ENCODE measurements around the gene WDFY3. TPM values are rescaled to one million over a fixed set of nuclear protein-coding genes. Genes with fewer than 3 reads are reported as not detected.

WDFY3 gene
- total RNA-seq, 1 donor from 2014 or later = 89.5 TPM

DNA sequence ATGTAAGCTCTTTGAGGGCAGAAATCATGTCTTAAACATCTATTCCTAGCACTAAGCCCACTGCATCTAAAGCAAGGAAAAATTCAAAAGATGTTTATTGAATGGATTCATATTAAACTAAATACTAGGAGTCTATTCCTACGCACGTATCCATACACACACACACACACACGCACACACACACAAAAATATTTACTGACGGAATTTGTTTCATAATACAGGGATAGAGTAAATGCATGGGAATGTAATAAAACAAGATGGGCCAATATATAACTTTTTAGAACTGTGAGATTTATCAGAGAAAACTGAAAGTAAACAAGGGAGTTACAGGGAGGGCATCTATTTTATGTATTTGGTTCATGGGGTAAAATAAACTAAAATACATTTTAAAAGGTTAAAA is 57.6 kb downstream of the WDFY3 start:
- Mint-ChIP-seq H3K27me3 (ENCODE audit: low read depth, unreplicated experiment) (no peaks in the 10 kb centered on the region), H3K4me1 (ENCODE audit: low read depth, unreplicated experiment) (peaks cover 15% of the 10 kb centered on the region), H3K4me3 (ENCODE audit: unreplicated experiment) (no peak overlapping the region), H3K36me3 (ENCODE audit: low read depth, unreplicated experiment) (peaks cover 6% of the 10 kb centered on the region), H3K9me3 (ENCODE audit: unreplicated experiment) (peaks cover 3% of the 10 kb centered on the region), H3K27ac (ENCODE audit: unreplicated experiment) (no peak overlapping the region)
- Histone ChIP-seq H3K36me3 (ENCODE audit: insufficient read depth, low read length) (no peaks in the 10 kb centered on the region), H2AFZ (ENCODE audit: low read depth, low read length) (no peak overlapping the region), H3K9me3 (ENCODE audit: insufficient read depth, low read depth, low read length) (no peaks in the 10 kb centered on the region), H3K4me2 (ENCODE audit: low read length) (no peak overlapping the region), H3K4me3 (ENCODE audit: insufficient read depth, low read depth, low read length) (no peak overlapping the region), H3K79me2 (ENCODE audit: insufficient read depth, low read length) (peaks cover 57% of the 10 kb centered on the region), H3K27me3 (ENCODE audit: insufficient read depth, low read length) (no peaks in the 10 kb centered on the region), H3K27ac (ENCODE audit: low read depth, low read length) (no peak overlapping the region), H4K20me1 (ENCODE audit: insufficient read depth, low read length) (peaks cover 31% of the 10 kb centered on the region), H3K9ac (ENCODE audit: low read length) (no peak overlapping the region), H3K4me1 (ENCODE audit: insufficient read depth, low read length) (no peaks in the 10 kb centered on the region)
- DNase-seq (ENCODE audit: low read depth) (no peak), FAIRE-seq (no peak)
- TF ChIP-seq, protein P1, sequence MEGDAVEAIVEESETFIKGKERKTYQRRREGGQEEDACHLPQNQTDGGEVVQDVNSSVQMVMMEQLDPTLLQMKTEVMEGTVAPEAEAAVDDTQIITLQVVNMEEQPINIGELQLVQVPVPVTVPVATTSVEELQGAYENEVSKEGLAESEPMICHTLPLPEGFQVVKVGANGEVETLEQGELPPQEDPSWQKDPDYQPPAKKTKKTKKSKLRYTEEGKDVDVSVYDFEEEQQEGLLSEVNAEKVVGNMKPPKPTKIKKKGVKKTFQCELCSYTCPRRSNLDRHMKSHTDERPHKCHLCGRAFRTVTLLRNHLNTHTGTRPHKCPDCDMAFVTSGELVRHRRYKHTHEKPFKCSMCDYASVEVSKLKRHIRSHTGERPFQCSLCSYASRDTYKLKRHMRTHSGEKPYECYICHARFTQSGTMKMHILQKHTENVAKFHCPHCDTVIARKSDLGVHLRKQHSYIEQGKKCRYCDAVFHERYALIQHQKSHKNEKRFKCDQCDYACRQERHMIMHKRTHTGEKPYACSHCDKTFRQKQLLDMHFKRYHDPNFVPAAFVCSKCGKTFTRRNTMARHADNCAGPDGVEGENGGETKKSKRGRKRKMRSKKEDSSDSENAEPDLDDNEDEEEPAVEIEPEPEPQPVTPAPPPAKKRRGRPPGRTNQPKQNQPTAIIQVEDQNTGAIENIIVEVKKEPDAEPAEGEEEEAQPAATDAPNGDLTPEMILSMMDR (IDR thresholded peaks at IDR 0.05; ENCODE audit: insufficient read depth, low read depth, low read length) = no peak
- TF ChIP-seq EZH2 (IDR thresholded peaks at IDR 0.05; ENCODE audit: insufficient read depth, low read length) = no peak

DNA sequence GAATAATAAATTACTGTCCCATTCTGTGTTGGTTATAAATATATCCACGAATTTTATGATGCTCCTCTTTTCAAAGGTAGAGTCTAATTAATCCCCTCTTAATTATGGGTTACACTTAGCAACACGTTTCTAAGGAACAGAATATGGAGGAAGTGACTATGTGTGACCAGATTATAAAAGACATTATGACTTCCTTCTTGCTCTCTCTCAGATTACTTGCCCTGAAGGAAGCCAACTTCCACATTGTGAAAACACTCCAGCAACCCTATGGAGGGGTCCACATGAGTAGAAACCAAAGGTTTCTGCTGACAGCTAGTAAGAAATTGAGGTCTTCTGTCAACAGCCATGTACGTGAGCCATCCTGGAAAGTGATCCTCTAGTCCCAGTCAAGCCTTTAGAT is 59.3 kb downstream of the WDFY3 start:
- peaks cover 3% of the 10 kb centered on the region for H3K9me3 Mint-ChIP-seq (ENCODE audit: unreplicated experiment)
- no peak overlapping the region for H3K4me2 ChIP-seq (ENCODE audit: low read length)

DNA sequence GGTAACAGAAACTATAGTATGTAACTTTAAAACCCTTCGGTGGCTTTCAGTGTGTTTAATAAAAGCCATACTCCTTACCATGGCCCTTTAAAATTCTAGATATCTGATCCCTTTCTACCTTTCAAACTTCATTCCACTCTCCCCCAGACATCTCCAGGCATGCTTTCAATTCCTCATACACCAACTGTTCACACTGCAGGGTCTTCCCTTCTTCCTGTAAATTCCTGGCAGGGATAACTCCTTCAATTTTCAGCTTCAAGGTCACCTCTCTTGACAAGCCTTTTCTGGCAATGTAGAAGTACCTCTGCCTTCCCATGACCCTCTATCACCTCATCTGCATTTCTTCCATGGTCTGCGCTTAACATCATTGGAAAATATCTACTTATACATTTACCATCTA is 60.8 kb downstream of the WDFY3 start:
- TF ChIP-seq, protein P1 (IDR thresholded peaks at IDR 0.05; ENCODE audit: insufficient read depth, low read depth, low read length) = no peak
- TF ChIP-seq EZH2 (IDR thresholded peaks at IDR 0.05; ENCODE audit: insufficient read depth, low read length) = no peak
- Histone ChIP-seq H3K27ac (ENCODE audit: low read depth, low read length) (no peak overlapping the region), H3K27me3 (ENCODE audit: insufficient read depth, low read length) (no peaks in the 10 kb centered on the region), H3K4me1 (ENCODE audit: insufficient read depth, low read length) (no peaks in the 10 kb centered on the region), H3K36me3 (ENCODE audit: insufficient read depth, low read length) (no peaks in the 10 kb centered on the region), H3K79me2 (ENCODE audit: insufficient read depth, low read length) (peaks cover 61% of the 10 kb centered on the region), H3K4me3 (ENCODE audit: insufficient read depth, low read depth, low read length) (no peak overlapping the region), H4K20me1 (ENCODE audit: insufficient read depth, low read length) (peaks cover 39% of the 10 kb centered on the region), H3K9me3 (ENCODE audit: insufficient read depth, low read depth, low read length) (no peaks in the 10 kb centered on the region), H3K9ac (ENCODE audit: low read length) (no peak overlapping the region), H2AFZ (ENCODE audit: low read depth, low read length) (no peak overlapping the region), H3K4me2 (ENCODE audit: low read length) (no peak overlapping the region)
- peaks cover 6% of the 10 kb centered on the region for H3K36me3 Mint-ChIP-seq (ENCODE audit: low read depth, unreplicated experiment)
- no peak for DNase-seq (ENCODE audit: low read depth)
- no peaks in the 10 kb centered on the region for H3K27me3 Mint-ChIP-seq (ENCODE audit: low read depth, unreplicated experiment)
- peaks cover 15% of the 10 kb centered on the region for H3K4me1 Mint-ChIP-seq (ENCODE audit: low read depth, unreplicated experiment)
- no peak overlapping the region for H3K4me3 Mint-ChIP-seq (ENCODE audit: unreplicated experiment)
- H3K27ac Mint-ChIP-seq (ENCODE audit: unreplicated experiment) = no peak overlapping the region
- no peaks in the 10 kb centered on the region for H3K9me3 Mint-ChIP-seq (ENCODE audit: unreplicated experiment)
- FAIRE-seq = no peak

More for the DNA sequence above, 59.3 kb downstream of the WDFY3 start:
- Histone ChIP-seq H3K9me3 (ENCODE audit: insufficient read depth, low read depth, low read length) (no peaks in the 10 kb centered on the region), H2AFZ (ENCODE audit: low read depth, low read length) (no peak overlapping the region), H3K9ac (ENCODE audit: low read length) (no peak overlapping the region), H3K79me2 (ENCODE audit: insufficient read depth, low read length) (peaks cover 52% of the 10 kb centered on the region), H3K27ac (ENCODE audit: low read depth, low read length) (no peak overlapping the region), H3K36me3 (ENCODE audit: insufficient read depth, low read length) (no peaks in the 10 kb centered on the region), H3K4me3 (ENCODE audit: insufficient read depth, low read depth, low read length) (no peak overlapping the region), H3K27me3 (ENCODE audit: insufficient read depth, low read length) (no peaks in the 10 kb centered on the region), H3K4me1 (ENCODE audit: insufficient read depth, low read length) (no peaks in the 10 kb centered on the region), H4K20me1 (ENCODE audit: insufficient read depth, low read length) (peaks cover 29% of the 10 kb centered on the region)
- FAIRE-seq (no peak), DNase-seq (ENCODE audit: low read depth) (no peak)
- no peak for TF ChIP-seq EZH2 (IDR thresholded peaks at IDR 0.05; ENCODE audit: insufficient read depth, low read length)
- TF ChIP-seq, protein P1 (IDR thresholded peaks at IDR 0.05; ENCODE audit: insufficient read depth, low read depth, low read length) = no peak
- Mint-ChIP-seq H3K27me3 (ENCODE audit: low read depth, unreplicated experiment) (no peaks in the 10 kb centered on the region), H3K4me3 (ENCODE audit: unreplicated experiment) (no peak overlapping the region), H3K4me1 (ENCODE audit: low read depth, unreplicated experiment) (peaks cover 15% of the 10 kb centered on the region), H3K27ac (ENCODE audit: unreplicated experiment) (no peak overlapping the region), H3K36me3 (ENCODE audit: low read depth, unreplicated experiment) (peaks cover 6% of the 10 kb centered on the region)
